GM10266 (cell line): Measurements from ENCODE around the gene MYO7A.

Experiments used
- DNase-seq: peaks from one replicate; pipeline ENCODE4 v3.0.0; 2012; ENCODE audit errors: extremely low spot score
- CTCF ChIP-seq: IDR thresholded peaks from 2 replicates; pipeline ENCODE4 v1.5.1; 2012; ENCODE audit warnings: mild to moderate bottlenecking, low read depth; ENCODE audit not compliant: control insufficient read depth, insufficient read depth; ENCODE audit errors: missing control alignments

Gene MYO7A

GRCh38 chr11:77159219-77159936, 31.3 kb downstream of the MYO7A start:
- TF ChIP-seq CTCF: no peak
- no peak for DNase-seq

- no peak for DNase-seq
- TF ChIP-seq CTCF: no peak
Measured at GRCh38 chr11:77159937-77160495, 32.0 kb downstream of the MYO7A start.

- no peak for TF ChIP-seq CTCF
- DNase-seq: no peak
Measured at GRCh38 chr11:77163271-77163670, 35.2 kb downstream of the MYO7A start.

- no peak for DNase-seq
- TF ChIP-seq CTCF: no peak
Measured at GRCh38 chr11:77165066-77165465, 37.0 kb downstream of the MYO7A start.

GRCh38 chr11:77166021-77166420, 38.0 kb downstream of the MYO7A start:
- no peak for TF ChIP-seq CTCF
- no peak for DNase-seq

- no peak for DNase-seq
Measured at GRCh38 chr11:77167111-77167626, 39.1 kb downstream of the MYO7A start.

More at GRCh38 chr11:77167111-77167626, 39.1 kb downstream of the MYO7A start:
- no peak for TF ChIP-seq CTCF
